Stimulated activated CD8-positive, alpha-beta memory T cell treated with anti-CD3 and anti-CD28 coated beads, Interleukin-4, amount 100 ng/mL, for 1 hour (primary cell): ENCODE data around the gene LUZP2.

Source experiments
- DNase-seq, 2 donors: peaks; one replicate each; pipeline ENCODE4 v3.0.0-alpha.2; 2020; ENCODE audit warnings: low read depth in 2 of 2, low spot score in 1 of 2

The LUZP2 gene

DNA sequence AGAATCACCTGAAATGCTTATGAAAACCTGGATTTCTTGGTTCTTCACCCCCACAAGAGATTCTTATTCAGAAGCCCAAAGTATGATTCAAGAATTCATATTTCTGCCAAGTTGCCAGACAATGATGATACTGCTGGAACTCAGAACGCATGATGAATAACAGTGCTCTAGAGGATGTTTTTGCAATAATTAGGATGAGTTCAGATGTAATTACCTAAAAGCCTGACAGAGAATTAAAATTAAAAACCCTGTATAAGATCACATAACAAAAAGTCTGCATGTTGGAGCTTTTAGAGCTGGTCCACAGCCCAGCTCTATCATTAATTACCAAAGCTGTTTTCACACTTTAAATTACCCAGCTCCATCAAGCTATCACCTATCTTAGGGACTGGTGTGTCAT is 211.8 kb downstream of the LUZP2 start:
- no peak for DNase-seq

- no peak for DNase-seq
Measured at GRCh38 chr11:24709928-24710565, 213.2 kb downstream of the LUZP2 start.

- DNase-seq: no peak
Measured at GRCh38 chr11:24714601-24715000, 217.7 kb downstream of the LUZP2 start.

DNA sequence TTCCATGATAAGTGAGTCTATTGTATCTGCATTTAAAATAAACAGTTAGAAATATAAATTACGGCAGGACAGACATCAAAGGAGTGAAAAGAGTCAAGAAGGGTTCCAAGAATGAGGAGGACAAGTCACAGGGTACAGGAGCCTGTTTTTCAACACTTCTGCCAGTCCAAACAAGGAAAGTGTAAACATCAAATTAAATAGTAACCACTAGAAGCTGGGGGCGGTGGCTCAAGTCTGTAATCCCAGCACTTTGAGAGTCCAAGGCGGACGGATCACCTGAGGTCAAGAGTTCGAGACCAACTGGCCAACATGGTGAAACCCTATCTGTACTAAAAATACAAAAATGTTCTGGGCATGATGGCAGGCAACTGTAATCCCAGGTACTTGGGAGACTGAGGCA is 219.6 kb downstream of the LUZP2 start:
- no peak for DNase-seq

- DNase-seq: no peak
Measured at GRCh38 chr11:24723231-24723630, 226.4 kb downstream of the LUZP2 start.

DNA sequence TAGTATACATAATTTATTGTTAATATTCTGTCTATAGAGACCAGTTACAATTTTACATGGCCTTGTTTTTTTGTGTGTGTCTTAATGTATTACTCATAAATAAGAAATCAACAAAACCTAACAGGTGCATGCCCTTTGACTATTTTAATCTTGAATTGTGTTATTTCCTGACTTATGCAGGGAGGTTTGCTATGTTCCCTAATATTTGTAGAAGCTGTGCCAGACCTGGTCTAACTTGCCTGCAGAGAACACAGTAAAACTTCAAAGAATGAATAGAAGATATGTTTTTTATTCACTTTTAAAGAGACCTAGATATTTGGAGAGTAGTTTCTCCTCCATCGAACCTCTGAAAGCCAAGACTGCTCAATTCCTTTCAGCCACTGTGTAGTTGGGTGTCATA is 234.7 kb downstream of the LUZP2 start:
- no peak for DNase-seq

GRCh38 chr11:24734742-24735237 is 237.9 kb downstream of the LUZP2 start:
- no peak for DNase-seq

DNA sequence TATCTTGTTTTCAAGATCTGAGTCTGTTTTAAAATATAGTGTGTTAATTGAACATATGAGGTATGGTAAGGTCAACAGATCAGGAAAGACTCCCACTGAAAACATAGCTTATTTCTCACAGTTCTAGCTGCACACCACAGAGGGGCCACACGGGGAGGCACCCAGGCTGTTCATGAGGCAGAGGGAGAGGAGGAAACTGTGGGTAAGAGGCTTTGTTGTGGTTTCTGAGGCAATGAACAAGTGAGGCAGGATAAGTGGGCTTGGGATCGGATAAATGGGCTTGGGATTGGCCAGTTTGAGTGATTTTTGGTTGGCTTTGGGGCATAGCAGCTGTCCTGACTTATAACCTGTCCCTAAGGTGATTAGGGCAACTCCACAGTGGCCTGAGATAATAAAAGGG is 242.1 kb downstream of the LUZP2 start:
- DNase-seq: no peak

- no peak for DNase-seq
Measured at GRCh38 chr11:24739637-24740036, 242.8 kb downstream of the LUZP2 start.

DNA sequence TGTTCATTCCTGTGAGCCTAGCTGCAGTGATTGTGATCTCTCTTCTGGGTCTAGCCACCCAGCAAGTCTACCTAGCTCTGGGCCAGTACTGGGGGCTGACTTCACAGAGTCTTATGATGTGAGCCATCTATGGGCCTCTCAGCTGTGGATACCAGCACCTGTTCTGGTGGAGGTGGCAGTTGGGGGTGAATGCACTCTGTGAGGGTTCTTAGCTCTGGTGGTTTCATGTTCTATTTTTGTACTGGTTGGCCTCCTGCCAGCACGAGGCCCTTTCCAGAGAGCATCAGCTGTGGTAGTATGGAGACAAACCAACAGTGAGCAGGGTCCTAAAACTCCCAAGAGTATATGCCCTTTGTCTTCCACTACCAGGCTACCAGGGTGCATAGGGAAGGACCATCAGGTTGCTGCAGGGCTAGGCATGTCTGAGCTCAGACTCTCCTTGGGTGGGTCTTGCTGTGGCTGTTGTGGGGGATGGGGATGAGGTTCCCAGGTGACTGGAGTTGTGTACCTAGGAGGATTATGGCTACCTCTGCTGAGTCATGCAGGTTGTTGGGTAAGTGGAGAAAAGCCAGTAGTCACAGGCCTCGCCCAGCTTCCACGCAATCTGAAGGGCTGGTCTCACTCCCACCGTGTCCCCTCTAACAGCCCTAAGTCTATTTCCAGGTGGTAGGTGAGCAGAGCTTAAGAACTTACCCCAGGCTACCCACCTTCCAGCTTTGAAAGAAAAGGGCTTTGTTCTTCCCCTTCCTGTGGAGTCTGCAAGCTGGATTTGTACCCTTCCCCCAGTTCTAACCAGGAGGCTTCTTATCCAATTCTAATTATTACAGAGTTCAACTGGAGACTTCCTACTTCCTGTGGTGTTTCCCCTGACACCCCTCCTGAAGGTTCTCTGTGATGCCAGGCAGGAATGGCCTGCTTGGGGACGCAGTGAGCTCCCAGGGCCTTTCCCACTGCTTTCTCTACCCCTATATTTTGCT is 250.7 kb downstream of the LUZP2 start:
- no peak for DNase-seq

DNA sequence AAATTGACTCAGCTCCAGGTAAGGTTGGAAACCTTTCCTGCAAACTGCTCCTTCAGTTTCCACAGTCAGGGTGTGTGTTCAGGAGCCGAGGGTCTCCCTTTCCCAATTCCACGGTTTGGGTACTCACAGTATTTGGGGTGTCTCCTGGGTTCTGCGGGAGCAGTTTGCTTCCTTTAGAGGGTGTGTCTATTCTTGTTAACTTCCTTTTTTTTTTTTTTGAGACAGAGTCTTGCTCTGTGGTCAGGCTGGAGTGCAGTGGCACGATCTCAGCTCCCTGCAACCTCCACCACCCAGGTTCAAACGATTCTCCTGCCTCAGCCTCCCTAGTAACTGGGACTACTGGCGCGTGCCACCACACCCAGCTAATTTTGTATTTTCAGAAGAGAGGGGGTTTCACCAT is 251.4 kb downstream of the LUZP2 start:
- no peak for DNase-seq

- no peak for DNase-seq
Measured at GRCh38 chr11:24754406-24754805, 257.6 kb downstream of the LUZP2 start.

DNA sequence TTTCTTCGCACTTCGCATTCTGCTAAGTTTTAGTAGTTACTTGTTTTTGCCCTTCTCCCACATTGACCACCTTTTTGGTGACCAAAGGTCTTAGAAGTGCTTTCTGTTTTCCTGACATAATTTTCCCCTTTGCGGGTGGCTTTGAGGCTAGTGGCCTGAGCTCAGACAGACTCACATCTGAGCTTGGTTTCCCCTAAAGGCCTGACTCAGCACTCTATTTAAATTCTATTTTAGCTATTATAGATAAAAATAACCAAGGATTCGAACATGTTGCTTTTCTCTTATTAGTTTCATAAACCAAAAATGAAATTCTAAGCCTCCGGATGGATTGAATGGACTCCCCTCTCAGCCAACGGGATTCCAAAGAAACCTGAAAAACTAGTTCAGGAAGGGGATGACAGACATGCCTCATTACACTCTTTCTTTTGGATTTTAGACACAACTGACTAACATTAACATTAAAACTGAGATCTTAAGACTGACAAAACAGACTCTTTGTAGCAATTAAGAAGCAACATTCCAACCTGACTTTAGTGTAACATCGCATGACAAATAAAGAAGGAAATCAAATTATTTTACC is 258.5 kb downstream of the LUZP2 start:
- no peak for DNase-seq

GRCh38 chr11:24759742-24760141 is 262.9 kb downstream of the LUZP2 start:
- DNase-seq: no peak

- DNase-seq: no peak
Measured at GRCh38 chr11:24760681-24761080, 263.8 kb downstream of the LUZP2 start.

DNA sequence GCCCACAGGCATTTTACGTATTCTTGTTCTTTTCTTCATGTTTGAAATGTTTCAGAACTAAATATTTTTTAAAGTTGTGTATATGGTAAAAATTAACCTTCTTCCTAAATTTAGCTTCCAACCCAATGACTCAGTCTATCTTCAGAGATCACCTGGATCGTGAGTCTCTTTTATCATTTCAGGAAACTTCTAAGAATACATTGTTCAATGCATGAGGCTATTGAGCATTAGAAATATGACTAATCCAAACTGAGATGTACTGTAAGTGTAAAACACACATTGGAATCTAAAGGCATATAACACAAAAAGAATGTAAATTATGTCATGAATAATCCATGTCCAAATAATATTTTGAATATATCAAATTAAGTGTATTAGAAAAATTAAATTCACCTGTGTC is 265.2 kb downstream of the LUZP2 start:
- no peak for DNase-seq

GRCh38 chr11:24767411-24767810 is 270.6 kb downstream of the LUZP2 start:
- DNase-seq: no peak

DNA sequence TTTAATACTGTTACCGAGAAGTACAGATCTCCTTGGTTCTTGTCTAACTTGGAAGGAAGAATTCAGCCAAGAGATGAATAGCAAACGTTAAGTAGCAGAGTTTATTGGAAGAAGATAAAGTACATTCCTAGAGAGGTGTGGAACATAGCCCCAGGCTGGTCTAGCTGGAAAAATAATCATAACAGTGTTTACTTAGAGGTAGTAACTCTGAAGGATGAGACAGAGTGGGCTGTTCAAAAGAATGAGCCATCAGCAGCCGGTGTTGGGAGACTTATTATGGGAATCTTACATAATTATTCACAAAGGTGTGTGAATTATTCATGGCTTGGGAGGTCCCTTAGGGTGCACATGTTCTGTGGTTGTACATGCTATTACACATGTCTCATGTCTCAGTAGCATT is 276.5 kb downstream of the LUZP2 start:
- no peak for DNase-seq

- DNase-seq: no peak
Measured at GRCh38 chr11:24779791-24780190, 282.9 kb downstream of the LUZP2 start.

DNA sequence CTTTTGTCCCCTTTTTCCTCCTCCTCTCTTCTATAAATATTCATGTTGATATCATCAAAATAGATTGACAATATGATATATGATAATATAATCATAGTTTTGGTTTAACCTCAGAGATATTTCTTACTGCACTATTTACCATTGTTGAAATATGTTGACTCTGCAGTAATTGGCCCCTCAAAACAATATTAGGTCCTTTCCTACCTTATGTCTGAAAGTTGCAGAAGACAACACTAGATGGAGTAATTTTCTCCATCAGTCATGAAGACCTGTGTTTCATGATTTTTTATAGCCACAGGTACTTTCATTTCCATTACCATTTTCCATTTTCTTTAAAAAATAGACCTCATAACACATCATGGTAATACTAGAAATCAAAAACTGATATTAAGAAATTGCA is 284.4 kb downstream of the LUZP2 start:
- no peak for DNase-seq

DNA sequence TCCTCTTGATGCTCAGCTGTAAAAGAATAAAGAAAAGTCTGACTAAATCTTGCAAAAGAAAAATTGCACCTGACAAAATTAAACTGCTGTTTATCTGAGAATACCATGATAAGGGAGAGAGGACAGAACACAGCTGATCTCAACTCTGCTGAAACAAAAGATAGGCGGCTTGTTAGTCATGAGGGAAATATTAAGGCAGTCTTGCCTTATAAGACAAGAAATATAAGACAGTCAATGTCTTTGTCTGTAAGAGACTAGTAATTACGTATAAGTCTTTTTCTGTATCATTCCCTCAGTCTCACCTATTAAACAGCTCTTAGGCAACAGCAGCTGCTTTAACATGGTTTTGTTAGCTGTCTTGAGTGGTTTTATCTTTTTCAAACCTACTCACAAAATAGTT is 296.6 kb downstream of the LUZP2 start:
- DNase-seq: no peak

DNA sequence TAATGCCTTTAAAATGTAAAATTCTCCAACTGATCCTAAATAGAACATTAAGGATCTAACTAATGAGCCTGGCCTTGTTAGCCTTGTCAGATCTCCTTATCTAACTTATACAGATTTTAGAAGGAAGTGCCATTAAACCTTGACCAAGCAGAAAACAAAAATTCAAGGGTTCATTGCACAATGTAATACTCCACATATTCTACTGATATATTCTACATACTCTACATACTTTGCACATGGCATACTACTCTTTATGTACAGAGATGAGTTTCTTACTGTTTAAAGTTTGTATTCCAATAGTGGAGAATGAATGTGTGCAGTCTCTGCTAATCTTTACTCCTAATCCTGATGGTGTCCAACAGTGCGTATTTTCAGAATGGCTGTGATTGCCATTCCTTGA is 297.2 kb downstream of the LUZP2 start:
- no peak for DNase-seq
